MM.1S (cell line): ENCODE measurements around the gene FGF1.

Experiments used
- DNase-seq: peaks from one replicate; pipeline ENCODE4 v3.0.0-alpha.2; 2015
- H2AFZ ChIP-seq: fragments of 300-600 bp; sonication (generic); 2 replicates; pipeline ENCODE4 v1.6.0; 2016; ENCODE audit warnings: antibody characterized with exemption, low read length
- H3F3A ChIP-seq: fragments of 300-600 bp; sonication (generic); 2 replicates; pipeline ENCODE4 v1.6.1; 2016; ENCODE audit warnings: mild to moderate bottlenecking, antibody characterized with exemption, low read length, moderate library complexity, mixed read lengths; ENCODE audit not compliant: insufficient read depth
- H3K27ac ChIP-seq: fragments of 300-600 bp; sonication (generic); 2 replicates; pipeline ENCODE4 v1.5.1; 2016; ENCODE audit warnings: mild to moderate bottlenecking, low read length
- H3K27me3 ChIP-seq: fragments of 300-600 bp; sonication (generic); replicated peaks from 2 replicates; pipeline ENCODE4 v1.6.0; 2016; ENCODE audit warnings: low read length; ENCODE audit not compliant: insufficient read depth
- H3K36me3 ChIP-seq: fragments of 300-600 bp; sonication (generic); replicated peaks from 2 replicates; pipeline ENCODE4 v1.6.1; 2016; ENCODE audit warnings: mild to moderate bottlenecking, low read length, mixed read lengths; ENCODE audit not compliant: insufficient read depth
- H3K4me1 ChIP-seq: fragments of 300-600 bp; sonication (generic); 2 replicates; pipeline ENCODE4 v1.6.1; 2016; ENCODE audit warnings: low read length, mixed read lengths
- H3K4me2 ChIP-seq: fragments of 300-600 bp; sonication (generic); 2 replicates; pipeline ENCODE4 v1.6.0; 2016; ENCODE audit warnings: low read depth, low read length
- H3K4me3 ChIP-seq: fragments of 300-600 bp; sonication (generic); 2 replicates; pipeline ENCODE4 v1.5.1; 2016; ENCODE audit warnings: low read length, mixed read lengths
- H3K79me2 ChIP-seq: fragments of 300-600 bp; sonication (generic); 2 replicates; pipeline ENCODE4 v1.6.1; 2016; ENCODE audit warnings: mixed run types, low read length, mixed read lengths
- H3K9ac ChIP-seq: fragments of 300-600 bp; sonication (generic); 2 replicates; pipeline ENCODE4 v1.6.1; 2016; ENCODE audit warnings: low read length, mixed read lengths
- H3K9me2 ChIP-seq: fragments of 300-600 bp; sonication (generic); replicated peaks from 2 replicates; pipeline ENCODE4 v1.6.1; 2016; ENCODE audit warnings: mild to moderate bottlenecking, low read length, mixed read lengths; ENCODE audit not compliant: insufficient read depth
- H3K9me3 ChIP-seq: fragments of 300-600 bp; sonication (generic); replicated peaks from 2 replicates; pipeline ENCODE4 v1.6.1; 2016; ENCODE audit warnings: mild to moderate bottlenecking, low read length, mixed read lengths; ENCODE audit not compliant: insufficient read depth
- H4K20me1 ChIP-seq: fragments of 300-600 bp; sonication (generic); 2 replicates; pipeline ENCODE4 v1.6.1; 2016; ENCODE audit warnings: mild to moderate bottlenecking, low read length, moderate library complexity, mixed read lengths; ENCODE audit not compliant: insufficient read depth
- CTCF ChIP-seq: fragments of 300-600 bp; sonication (generic); IDR thresholded peaks from 2 replicates; pipeline ENCODE4 v1.5.1; 2016; ENCODE audit warnings: antibody characterized with exemption, low read length, mixed read lengths
- EZH2 ChIP-seq: fragments of 300-600 bp; sonication (generic); optimal IDR thresholded peaks from 2 replicates; pipeline ENCODE3; 2017; ENCODE audit warnings: low read depth, mild to moderate bottlenecking, antibody characterized with exemption, low read length, mixed read lengths
- EZH2phosphoT487 ChIP-seq: fragments of 300-600 bp; sonication (generic); IDR thresholded peaks from 2 replicates; pipeline ENCODE4 v1.6.1; 2018; ENCODE audit warnings: antibody characterized with exemption, low read length

FGF1 gene

DNA sequence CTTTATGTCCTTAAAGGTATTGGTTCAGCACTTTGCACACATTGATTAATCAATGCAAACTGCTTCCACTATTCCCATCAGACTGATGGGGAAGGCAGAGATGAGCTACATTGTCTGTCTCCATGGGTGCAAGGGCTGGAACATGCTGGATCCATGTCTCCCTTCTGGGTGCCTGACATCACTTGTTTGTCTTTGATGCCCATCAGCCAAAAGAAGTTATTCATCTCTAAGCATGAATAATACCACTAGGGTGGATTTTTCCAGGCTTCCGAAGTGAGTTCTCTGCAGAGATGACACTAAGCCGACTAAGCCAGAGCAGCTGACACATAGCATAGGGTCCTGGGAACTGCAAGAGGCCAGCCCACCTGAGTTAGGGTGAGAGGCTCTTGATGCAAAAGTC is 8.7 kb downstream of the FGF1 start:
- H3K9ac ChIP-seq = no peak overlapping the region
- DNase-seq = no peak

DNA sequence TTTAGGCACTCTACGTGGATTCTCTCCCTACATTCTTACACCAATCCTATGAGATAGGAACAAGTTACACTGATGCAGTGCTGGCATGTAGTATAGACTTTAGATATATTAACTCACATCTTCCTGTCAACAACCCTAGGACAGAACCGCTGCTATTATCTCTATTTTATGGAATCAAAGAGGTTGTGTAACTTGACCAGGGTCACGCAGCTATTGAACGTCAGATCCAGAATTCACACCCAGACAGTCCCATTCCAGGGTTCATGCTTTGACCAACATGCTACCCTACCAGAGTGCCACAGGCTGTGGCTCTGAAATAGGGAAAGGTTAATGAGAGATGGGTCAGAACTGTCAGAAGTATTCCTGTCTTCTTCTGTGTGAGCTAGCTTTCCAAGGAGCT is 9.6 kb downstream of the FGF1 start:
- Histone ChIP-seq H3F3A (no peaks in the 10 kb centered on the region), H3K9ac (no peak overlapping the region), H3K27me3 (no peaks in the 10 kb centered on the region), H3K79me2 (no peaks in the 10 kb centered on the region), H4K20me1 (no peaks in the 10 kb centered on the region), H3K27ac (no peak overlapping the region), H3K9me3 (no peaks in the 10 kb centered on the region), H3K4me1 (no peaks in the 10 kb centered on the region), H3K36me3 (no peaks in the 10 kb centered on the region), H2AFZ (no peak overlapping the region), H3K4me2 (no peak overlapping the region), H3K4me3 (no peak overlapping the region), H3K9me2 (no peaks in the 10 kb centered on the region)
- TF ChIP-seq EZH2phosphoT487 = no peak
- TF ChIP-seq CTCF = no peak
- no peak for TF ChIP-seq EZH2
- DNase-seq = no peak

More for the DNA sequence above, 8.7 kb downstream of the FGF1 start:
- no peak overlapping the region for H3K4me3 ChIP-seq
- H3F3A ChIP-seq = no peaks in the 10 kb centered on the region
- H3K4me1 ChIP-seq = no peaks in the 10 kb centered on the region
- no peaks in the 10 kb centered on the region for H3K27me3 ChIP-seq
- no peak overlapping the region for H3K27ac ChIP-seq
- no peak overlapping the region for H2AFZ ChIP-seq
- no peak overlapping the region for H3K4me2 ChIP-seq
- no peak for TF ChIP-seq CTCF
- no peak for TF ChIP-seq EZH2
- no peak for TF ChIP-seq EZH2phosphoT487
- H3K79me2 ChIP-seq = no peaks in the 10 kb centered on the region
- H3K9me2 ChIP-seq = no peaks in the 10 kb centered on the region
- H3K9me3 ChIP-seq = no peaks in the 10 kb centered on the region
- no peaks in the 10 kb centered on the region for H4K20me1 ChIP-seq
- no peaks in the 10 kb centered on the region for H3K36me3 ChIP-seq

GRCh38 chr5:142674531-142675469 is 11.1 kb downstream of the FGF1 start:
- Histone ChIP-seq H3K27me3 (no peaks in the 10 kb centered on the region), H3K9me3 (no peaks in the 10 kb centered on the region), H3K9me2 (no peaks in the 10 kb centered on the region), H3K4me1 (no peaks in the 10 kb centered on the region), H3K9ac (no peak overlapping the region), H3F3A (no peaks in the 10 kb centered on the region), H3K79me2 (no peaks in the 10 kb centered on the region), H2AFZ (no peak overlapping the region), H4K20me1 (no peaks in the 10 kb centered on the region), H3K27ac (no peak overlapping the region), H3K4me3 (no peak overlapping the region), H3K36me3 (no peaks in the 10 kb centered on the region), H3K4me2 (no peak overlapping the region)
- no peak for TF ChIP-seq EZH2
- no peak for TF ChIP-seq CTCF
- no peak for TF ChIP-seq EZH2phosphoT487
- no peak for DNase-seq
